ENCODE results near the gene NANP.

- TF ChIP-seq GABPA (IDR thresholded peaks at IDR 0.05 in 1 of 2, conservative IDR thresholded peaks at IDR 0.05 in 1 of 2) (no peak), CTCF (IDR thresholded peaks at IDR 0.05; ENCODE audit: low read depth, low read length, missing input control) (no peak), MAX (IDR thresholded peaks at IDR 0.05) (no peak)
These were observed 17.6 kb downstream of the NANP start for GRCh38 chr20:25606094-25606695.
